Dermis microvascular lymphatic vessel endothelial cell (primary cell): Measurements from ENCODE around the gene OMP. TPM values are rescaled to one million over a fixed set of nuclear protein-coding genes. Genes with fewer than 3 reads are reported as not detected.
A peak's percentile ranks its signal among the peaks of the same experiment; 100 is the strongest.

Experiments used
- DNase-seq, 2 donors: peaks; one replicate each; pipeline versions ENCODE4 v3.0.0 to v3.0.0-alpha.2; 2010; ENCODE audit warnings: low read depth in 2 of 2
- total RNA-seq: library from RNA; depleted of rRNA; stranded (reverse); fragments of >200 nt; gene quantifications from 2 replicates; pipeline ENCODE4 v1.2.1, GENCODE V29; 2014

Gene OMP
- total RNA-seq, 1 donor from 2014 or later: not detected

GRCh38 chr11:77069336-77069968 lies 33.2 kb upstream of the OMP start:
- no peak for DNase-seq

- DNase-seq: no peak
Measured at GRCh38 chr11:77069969-77070582, 32.6 kb upstream of the OMP start.

GRCh38 chr11:77071077-77071476 lies 31.6 kb upstream of the OMP start:
- no peak for DNase-seq

- DNase-seq: peak in 1 of 2 donors; percentile 17
Measured at GRCh38 chr11:77071671-77072605, 30.7 kb upstream of the OMP start.

- DNase-seq: no peak
Measured at GRCh38 chr11:77072851-77073327, 29.8 kb upstream of the OMP start.

- peak; percentile 58 to 89 for DNase-seq
Measured at GRCh38 chr11:77073328-77074001, 29.2 kb upstream of the OMP start.

GRCh38 chr11:77074205-77074604 lies 28.4 kb upstream of the OMP start:
- DNase-seq: no peak

- DNase-seq: no peak
Measured at GRCh38 chr11:77074626-77075221, 27.9 kb upstream of the OMP start.

GRCh38 chr11:77075425-77075905 lies 27.2 kb upstream of the OMP start:
- no peak for DNase-seq

- no peak for DNase-seq
Measured at GRCh38 chr11:77079666-77080065, 23.0 kb upstream of the OMP start.

- DNase-seq: no peak
Measured at GRCh38 chr11:77080643-77081210, 21.9 kb upstream of the OMP start.

- DNase-seq: no peak
Measured at GRCh38 chr11:77081381-77081851, 21.2 kb upstream of the OMP start.

GRCh38 chr11:77081976-77082836 lies 20.4 kb upstream of the OMP start:
- no peak for DNase-seq

GRCh38 chr11:77082838-77083565 lies 19.6 kb upstream of the OMP start:
- peak in 1 of 2 donors; percentile 63 for DNase-seq

GRCh38 chr11:77083566-77084245 lies 18.9 kb upstream of the OMP start:
- DNase-seq: no peak

- DNase-seq: no peak
Measured at GRCh38 chr11:77084581-77085191, 18.0 kb upstream of the OMP start.

- no peak for DNase-seq
Measured at GRCh38 chr11:77085652-77086051, 17.0 kb upstream of the OMP start.
